Psoas muscle (tissue), 8 donors: ENCODE results near the gene NR1D2. TPM values are rescaled to one million over a fixed set of nuclear protein-coding genes. Genes with fewer than 3 reads are reported as not detected.

Source experiments
- ATAC-seq, 4 donors: fragments of 200-7000 bp; cut with Tn5 transposase; one replicate each; pipeline ENCODE4 v1.9.1; 2020; ENCODE audit warnings: moderate library complexity in 3 of 4, mild to moderate bottlenecking in 2 of 4
- DNase-seq, 2 donors: peaks; one replicate each; pipeline ENCODE4 v3.0.0-alpha.2; 2020
- H3K27ac ChIP-seq: fragments of 200-600 bp; one replicate; pipeline ENCODE4 v1.8.0; 2022
- H3K27me3 ChIP-seq, 3 donors: fragments of 200-600 bp in 1 of 3; one replicate each; pipeline versions ENCODE4 v1.6.1 to v1.8.0; 2013 to 2022; ENCODE audit warnings: low read length in 2 of 3, mild to moderate bottlenecking in 2 of 3, moderate library complexity in 1 of 3; ENCODE audit not compliant: insufficient read depth in 3 of 3
- H3K36me3 ChIP-seq, 2 donors: fragments of 200-600 bp in 1 of 2; one replicate each; pipeline versions ENCODE4 v1.6.1 to v1.8.0; 2013 to 2022; ENCODE audit warnings: low read depth in 1 of 2, mild to moderate bottlenecking in 1 of 2, moderate library complexity in 1 of 2; ENCODE audit not compliant: insufficient read depth in 1 of 2
- H3K4me1 ChIP-seq: fragments of 200-600 bp; one replicate; pipeline ENCODE4 v1.8.0; 2022
- H3K4me3 ChIP-seq: fragments of 200-600 bp; one replicate; pipeline ENCODE4 v1.8.0; 2022; ENCODE audit warnings: mild to moderate bottlenecking
- H3K9me3 ChIP-seq: fragments of 200-600 bp; one replicate; pipeline ENCODE4 v1.8.0; 2022
- CTCF ChIP-seq: fragments of 200-600 bp; IDR thresholded peaks from one replicate; pipeline ENCODE4 v1.8.0; 2022; ENCODE audit warnings: antibody characterized with exemption
- WGBS, 3 donors: extraction: QIAGEN DNeasy Blood & Tissue Kit; methylation state at CpG; one replicate each; pipeline versions ENCODE4 v1.1.6 to v1.1.7; 2013; 5-methylcytosine and 5-hydroxymethylcytosine counted together
- intact Hi-C, 2 donors: fragments of 100-400 bp; cut with DNase I; formaldehyde crosslinking; loops; one replicate each; pipeline versions ENCODE4 v1.11.0 to v1.14.2; 2022
- polyA plus RNA-seq, 3 donors: library from polyadenylated mRNA; stranded (reverse); fragments of 200-250 nt; gene quantifications; one replicate each; pipeline ENCODE4 v1.2.3, GENCODE V29; 2013
- total RNA-seq, 4 donors: library from RNA; stranded (reverse); fragmentation: NEBNext Ultra II Directional in 2 of 4; extraction: Animal tissue kit (Norgen Biotek cat#: 25700) in 2 of 4; gene quantifications; one replicate each; pipeline versions ENCODE4 v1.2.1 to v1.2.4, GENCODE V29; 2021 to 2023
- donor health status: healthy with polysubstance abuse.
- donor health status: DM: no; HTN: no; CAD: no; lungs with moderate emphysema.
- donor health status: Bipolar disorder and iron deficiency.
- donor health status: healthy.
- donor health status: DM: yes; HTN: yes; CAD: no.
- donor health status: DM: no; HTN: no; CAD: no.
- donor health status: DM: no; HTN: no; CAD: no.
- donor health status: DM: yes; HTN: yes; CAD: no.

The NR1D2 gene
- total and polyA plus RNA-seq, 7 donors: 4.9 to 79.6 (median 31.7) TPM

GRCh38 chr3:23920151-23920655 lies 24.9 kb upstream of the NR1D2 start:
- no peak for TF ChIP-seq CTCF
- peak overlapping the region; percentile 39 for H3K27ac ChIP-seq
- H3K4me1 ChIP-seq: peaks cover 23% of the 10 kb centered on the region
- no peaks in the 10 kb centered on the region for H3K9me3 ChIP-seq
- intact Hi-C loops: no loop called here
- WGBS, 3 donors: 75 to 88% (median 75%) methylated on average over 5 of the region's 5 CpGs
- H3K4me3 ChIP-seq: peak overlapping the region; percentile 85
- no peaks in the 10 kb centered on the region for H3K27me3 ChIP-seq
- H3K36me3 ChIP-seq: peaks cover 3 to 53% of the 10 kb centered on the region in 2 donors
- no peak for ATAC-seq
- DNase-seq: no peak

DNA sequence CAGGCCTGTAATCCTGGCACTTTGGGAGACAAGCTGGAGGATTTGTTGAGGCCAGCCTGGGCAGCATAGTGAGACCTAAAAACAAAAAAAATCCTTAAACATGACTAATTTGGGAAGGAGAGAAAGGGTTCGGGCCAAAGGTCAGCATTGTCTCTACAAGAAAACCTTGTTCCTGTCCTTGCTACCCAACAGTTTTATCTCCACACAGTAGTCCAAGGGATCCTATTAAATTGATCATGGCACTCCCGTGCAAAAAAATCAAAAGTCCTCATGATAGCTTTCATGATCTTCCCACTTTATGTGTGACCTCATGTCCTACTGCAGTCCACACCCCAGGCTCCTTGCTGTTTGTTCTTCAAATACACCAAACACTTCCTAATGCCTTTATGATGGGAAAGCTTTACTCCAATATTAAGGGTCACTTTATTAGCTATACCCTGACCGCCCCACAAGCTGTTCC lies 24.0 kb upstream of the NR1D2 start:
- Histone ChIP-seq H3K27me3 (no peaks in the 10 kb centered on the region), H3K4me3 (no peak overlapping the region), H3K36me3 (peaks cover 3 to 56% of the 10 kb centered on the region in 2 donors), H3K9me3 (no peaks in the 10 kb centered on the region), H3K4me1 (peaks cover 22% of the 10 kb centered on the region), H3K27ac (no peak overlapping the region)
- no peak for DNase-seq
- ATAC-seq: no peak
- no peak for TF ChIP-seq CTCF
- WGBS, 3 donors: 83 to 91% (median 91%) methylated on average over 3 of the region's 3 CpGs
- intact Hi-C loops: no loop called here

GRCh38 chr3:23923786-23924185 lies 21.3 kb upstream of the NR1D2 start:
- Histone ChIP-seq H3K4me1 (peaks cover 14% of the 10 kb centered on the region), H3K36me3 (peaks cover 3 to 45% of the 10 kb centered on the region in 2 donors), H3K27ac (no peak overlapping the region), H3K4me3 (no peak overlapping the region), H3K9me3 (no peaks in the 10 kb centered on the region), H3K27me3 (no peaks in the 10 kb centered on the region)
- no peak for TF ChIP-seq CTCF
- DNase-seq: no peak
- WGBS, 3 donors: 47 to 64% (median 64%) methylated on average over 2 of the region's 2 CpGs
- intact Hi-C loops: no loop called here
- no peak for ATAC-seq

DNA sequence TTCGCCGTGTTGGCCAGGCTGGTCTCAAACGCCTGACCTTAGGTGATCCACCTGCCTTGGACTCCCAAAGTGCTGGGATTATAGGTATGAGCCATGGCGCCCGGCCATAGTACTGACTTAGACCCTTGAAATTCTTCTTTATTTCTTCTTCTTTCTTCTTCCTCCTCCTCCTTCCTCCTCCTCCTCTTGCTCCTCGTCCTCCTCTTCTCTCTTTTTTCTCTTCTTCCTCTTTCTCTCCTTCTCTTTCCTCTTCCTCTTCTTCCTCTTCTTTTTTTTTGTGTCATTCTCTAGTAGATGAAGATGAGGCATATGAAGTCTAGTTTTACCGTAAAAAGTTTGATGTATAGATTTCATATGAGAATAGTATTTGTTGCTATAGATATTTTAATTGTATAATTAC lies 18.8 kb upstream of the NR1D2 start:
- TF ChIP-seq CTCF: no peak
- WGBS, 3 donors: 92 to 94% (median 93%) methylated on average over 7 of the region's 7 CpGs
- no peak overlapping the region for H3K27ac ChIP-seq
- no peaks in the 10 kb centered on the region for H3K27me3 ChIP-seq
- ATAC-seq (no peak), DNase-seq (no peak)
- peaks cover 0 to 20% of the 10 kb centered on the region in 2 donors for H3K36me3 ChIP-seq
- H3K4me1 ChIP-seq: no peaks in the 10 kb centered on the region
- H3K4me3 ChIP-seq: no peak overlapping the region
- no peaks in the 10 kb centered on the region for H3K9me3 ChIP-seq
- intact Hi-C loops: no loop called here

GRCh38 chr3:23926736-23927135 lies 18.4 kb upstream of the NR1D2 start:
- WGBS, 3 donors: 79 to 84% (median 81%) methylated on average over 3 of the region's 3 CpGs
- H3K27ac ChIP-seq: no peak overlapping the region
- intact Hi-C loops: no loop called here

More at GRCh38 chr3:23926736-23927135, 18.4 kb upstream of the NR1D2 start:
- Histone ChIP-seq H3K27me3 (no peaks in the 10 kb centered on the region), H3K9me3 (no peaks in the 10 kb centered on the region), H3K36me3 (peaks cover 0 to 17% of the 10 kb centered on the region in 2 donors), H3K4me1 (no peaks in the 10 kb centered on the region), H3K4me3 (no peak overlapping the region)
- ATAC-seq (no peak), DNase-seq (no peak)
- peak; percentile 14 for TF ChIP-seq CTCF
